ENCODE measurements around the gene RAB39A. TPM values are rescaled to one million over a fixed set of nuclear protein-coding genes. Genes with fewer than 3 reads are reported as not detected.
A peak's percentile ranks its signal among the peaks of the same experiment; 100 is the strongest.
"Not testable (repeated sequence)": the region's sequence is repeated elsewhere in the genome, so short reads cannot be mapped to it uniquely, and the experiment has no call there.

The RAB39A gene
- polyA plus RNA-seq, 3 donors, result 1.9 to 6.3 (median 3.9) TPM

DNA sequence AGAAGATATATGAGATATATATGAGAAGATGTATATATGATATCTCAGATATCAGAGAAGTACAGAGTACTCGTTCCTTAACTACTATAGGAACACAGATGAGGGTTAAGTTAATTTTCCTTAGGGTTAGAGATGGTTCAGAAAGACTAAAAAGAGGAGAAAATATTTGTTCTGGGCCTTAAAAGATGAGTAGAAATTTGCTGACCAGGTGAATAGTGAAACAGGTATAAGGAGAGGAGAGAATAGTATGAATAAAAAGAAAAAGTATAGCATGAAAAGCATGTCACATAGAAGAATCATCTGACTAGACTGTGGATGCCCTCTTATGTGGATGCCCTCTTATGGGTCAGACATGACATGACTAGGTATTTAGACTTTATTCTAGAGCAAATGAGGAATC lies 6.3 kb upstream of the RAB39A start:
- TF ChIP-seq, protein P1, sequence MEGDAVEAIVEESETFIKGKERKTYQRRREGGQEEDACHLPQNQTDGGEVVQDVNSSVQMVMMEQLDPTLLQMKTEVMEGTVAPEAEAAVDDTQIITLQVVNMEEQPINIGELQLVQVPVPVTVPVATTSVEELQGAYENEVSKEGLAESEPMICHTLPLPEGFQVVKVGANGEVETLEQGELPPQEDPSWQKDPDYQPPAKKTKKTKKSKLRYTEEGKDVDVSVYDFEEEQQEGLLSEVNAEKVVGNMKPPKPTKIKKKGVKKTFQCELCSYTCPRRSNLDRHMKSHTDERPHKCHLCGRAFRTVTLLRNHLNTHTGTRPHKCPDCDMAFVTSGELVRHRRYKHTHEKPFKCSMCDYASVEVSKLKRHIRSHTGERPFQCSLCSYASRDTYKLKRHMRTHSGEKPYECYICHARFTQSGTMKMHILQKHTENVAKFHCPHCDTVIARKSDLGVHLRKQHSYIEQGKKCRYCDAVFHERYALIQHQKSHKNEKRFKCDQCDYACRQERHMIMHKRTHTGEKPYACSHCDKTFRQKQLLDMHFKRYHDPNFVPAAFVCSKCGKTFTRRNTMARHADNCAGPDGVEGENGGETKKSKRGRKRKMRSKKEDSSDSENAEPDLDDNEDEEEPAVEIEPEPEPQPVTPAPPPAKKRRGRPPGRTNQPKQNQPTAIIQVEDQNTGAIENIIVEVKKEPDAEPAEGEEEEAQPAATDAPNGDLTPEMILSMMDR (IDR thresholded peaks at IDR 0.05), result no peak
- no peak overlapping the region for H2AFZ ChIP-seq (ENCODE audit: insufficient read depth, low read depth, low read length, poor library complexity, severe bottlenecking)
- H3K4me3 ChIP-seq (replicated peaks in 1 of 3; ENCODE audit: low read depth in 2 of 3, low read length in 3 of 3), result no peak overlapping the region
- no peak overlapping the region for H3K9ac ChIP-seq (ENCODE audit: insufficient read depth, low read length, poor library complexity, severe bottlenecking)
- WGBS (ENCODE audit: insufficient coverage), result no CpG with 5 or more reads among the region's 1 CpG
- H3K27ac ChIP-seq (ENCODE audit: low read depth in 1 of 2, low read length in 2 of 2), result no peak overlapping the region
- Mint-ChIP-seq H3K36me3 (no peaks in the 10 kb centered on the region), H3K27me3 (ENCODE audit: low read depth in 3 of 3) (peaks cover 6 to 18% (median 6%) of the 10 kb centered on the region in 3 donors), H3K4me1 (peaks cover 11% of the 10 kb centered on the region), H3K9me3 (peaks cover 8 to 13% (median 10%) of the 10 kb centered on the region in 7 donors), H3K4me3 (no peak overlapping the region), H3K27ac (no peak overlapping the region)
- H4K20me1 ChIP-seq (ENCODE audit: insufficient read depth, low read length), result no peaks in the 10 kb centered on the region
- no peak overlapping the region for H3K4me2 ChIP-seq (replicated peaks; ENCODE audit: extremely low read depth, low read length, poor library complexity, severe bottlenecking)
- no peak for DNase-seq
- H3K36me3 ChIP-seq (replicated peaks in 1 of 2; ENCODE audit: control insufficient read depth in 1 of 2, insufficient read depth in 2 of 2, low read length in 2 of 2), result no peaks in the 10 kb centered on the region
- peaks cover 0 to 4% of the 10 kb centered on the region in 2 donors for H3K4me1 ChIP-seq (ENCODE audit: control insufficient read depth in 1 of 2, insufficient read depth in 2 of 2, low read length in 2 of 2)
- H3K79me2 ChIP-seq (ENCODE audit: insufficient read depth, low read length), result no peaks in the 10 kb centered on the region
- intact Hi-C loops (cut with micrococcal nuclease), result loop anchor here (10.0 kb wide), 2 partner anchors 77 to 83 kb away; partner anchors contain the start of gene CUL5 (in 2 of the 2)
- peaks cover 0 to 8% of the 10 kb centered on the region in 2 donors for H3K9me3 ChIP-seq (replicated peaks in 1 of 2; ENCODE audit: control insufficient read depth in 1 of 2, insufficient read depth in 1 of 2, low read length in 2 of 2)
- peaks cover 0 to 2% of the 10 kb centered on the region in 2 donors for H3K27me3 ChIP-seq (ENCODE audit: control insufficient read depth in 2 of 2, insufficient read depth in 2 of 2, low read length in 2 of 2)

DNA sequence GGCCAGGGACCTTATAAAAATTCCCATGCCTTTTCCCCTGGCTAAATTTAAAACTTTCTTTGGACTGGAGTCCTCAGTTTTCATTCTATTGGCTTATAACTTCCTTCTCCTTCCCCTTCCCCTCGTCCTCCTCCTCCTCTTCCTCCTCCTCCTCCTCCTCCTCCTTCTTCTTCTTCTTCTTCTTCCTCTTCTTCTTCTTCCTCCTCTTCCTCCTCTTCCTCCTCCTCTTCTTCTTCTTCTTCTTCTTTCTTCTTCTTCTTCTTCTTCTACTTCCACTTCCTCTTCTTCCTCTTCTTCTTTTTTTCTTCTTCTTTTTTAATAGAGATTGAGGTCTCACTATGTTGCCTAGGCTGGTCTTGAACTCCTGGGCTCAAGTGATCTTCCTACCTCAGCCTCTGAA lies 4.7 kb upstream of the RAB39A start:
- not testable (repeated sequence) for H3K36me3 Mint-ChIP-seq; H3K79me2 ChIP-seq (ENCODE audit: insufficient read depth, low read length); H3K36me3 ChIP-seq (replicated peaks in 1 of 2; ENCODE audit: control insufficient read depth in 1 of 2, insufficient read depth in 2 of 2, low read length in 2 of 2); DNase-seq; H4K20me1 ChIP-seq (ENCODE audit: insufficient read depth, low read length); H2AFZ ChIP-seq (ENCODE audit: insufficient read depth, low read depth, low read length, poor library complexity, severe bottlenecking); H3K4me3 ChIP-seq (replicated peaks in 1 of 3; ENCODE audit: low read depth in 2 of 3, low read length in 3 of 3); H3K9ac ChIP-seq (ENCODE audit: insufficient read depth, low read length, poor library complexity, severe bottlenecking); H3K9me3 ChIP-seq (replicated peaks in 1 of 2; ENCODE audit: control insufficient read depth in 1 of 2, insufficient read depth in 1 of 2, low read length in 2 of 2); H3K27me3 ChIP-seq (ENCODE audit: control insufficient read depth in 2 of 2, insufficient read depth in 2 of 2, low read length in 2 of 2); H3K4me2 ChIP-seq (replicated peaks; ENCODE audit: extremely low read depth, low read length, poor library complexity, severe bottlenecking)
- peak overlapping the region in 1 of 2 donors; percentile 9 for H3K4me3 Mint-ChIP-seq
- H3K27ac Mint-ChIP-seq, result peak overlapping the region in 5 of 7 donors; percentile 37 to 78 (median 70)
- intact Hi-C loops (cut with micrococcal nuclease), result loop anchor here (10.0 kb wide), 2 partner anchors 79 to 81 kb away; partner anchors contain the start of gene CUL5 (in 2 of the 2)
- Histone ChIP-seq H3K27ac (ENCODE audit: low read depth in 1 of 2, low read length in 2 of 2) (peak overlapping the region in 1 of 2 donors; percentile 32), H3K4me1 (ENCODE audit: control insufficient read depth in 1 of 2, insufficient read depth in 2 of 2, low read length in 2 of 2) (peaks cover 10 to 11% of the 10 kb centered on the region in 2 donors)
- H3K9me3 Mint-ChIP-seq, result peaks cover 8 to 13% (median 10%) of the 10 kb centered on the region in 7 donors
- peaks cover 19% of the 10 kb centered on the region for H3K4me1 Mint-ChIP-seq
- WGBS (ENCODE audit: insufficient coverage), result 0% methylated on average over 1 of the region's 1 CpG
- H3K27me3 Mint-ChIP-seq (ENCODE audit: low read depth in 3 of 3), result peaks cover 6 to 18% (median 6%) of the 10 kb centered on the region in 3 donors
